Upper lobe of left lung (tissue), 6 donors: ENCODE measurements around the gene KCNJ4. TPM values are rescaled to one million over a fixed set of nuclear protein-coding genes. Genes with fewer than 3 reads are reported as not detected.

Source experiments
- ATAC-seq, 2 donors: fragments of 200-7000 bp; cut with Tn5 transposase; one replicate each; pipeline ENCODE4 v1.9.1; 2022; ENCODE audit warnings: mild to moderate bottlenecking in 2 of 2, moderate library complexity in 2 of 2; ENCODE audit not compliant: low FRiP score in 2 of 2
- DNase-seq, 2 donors: peaks; one replicate each; pipeline ENCODE4 v3.0.0-alpha.2; 2019 to 2020
- H3K27ac ChIP-seq, 4 donors: fragments of 200-600 bp; sonication (generic); one replicate each; pipeline ENCODE4 v1.5.1; 2016 to 2019
- H3K27me3 ChIP-seq, 4 donors: fragments of 200-600 bp; sonication (generic); one replicate each; pipeline ENCODE4 v1.5.1; 2017 to 2019
- H3K36me3 ChIP-seq, 4 donors: fragments of 200-600 bp; sonication (generic); one replicate each; pipeline ENCODE4 v1.5.1; 2016 to 2019
- H3K4me1 ChIP-seq, 4 donors: fragments of 200-600 bp; sonication (generic); one replicate each; pipeline ENCODE4 v1.5.1; 2018 to 2019
- H3K4me3 ChIP-seq, 4 donors: fragments of 200-600 bp; sonication (generic); one replicate each; pipeline ENCODE4 v1.5.1; 2017 to 2019; ENCODE audit warnings: mild to moderate bottlenecking in 2 of 4, moderate library complexity in 1 of 4
- H3K9me3 ChIP-seq, 4 donors: fragments of 200-600 bp; sonication (generic); one replicate each; pipeline ENCODE4 v1.5.1; 2018 to 2019
- CTCF ChIP-seq, 6 experiments: fragments of 450-650 bp in 4 of 6; fragments of 200-600 bp in 2 of 6; sonication (generic) in 2 of 6; IDR thresholded peaks; one replicate each; pipeline ENCODE4 v1.5.1; 2016 to 2019; ENCODE audit warnings: antibody characterized with exemption in 6 of 6
- EP300 ChIP-seq, 4 donors: sonication (generic); formaldehyde crosslinking; IDR thresholded peaks; one replicate each; pipeline ENCODE4 v1.5.1; 2017; ENCODE audit warnings: antibody characterized with exemption in 4 of 4, control low read depth in 2 of 4
- POLR2A ChIP-seq, 4 donors: fragments of 450-650 bp; IDR thresholded peaks; one replicate each; pipeline ENCODE4 v1.5.1; 2016 to 2017; ENCODE audit warnings: antibody characterized with exemption in 4 of 4, mild to moderate bottlenecking in 2 of 4
- POLR2AphosphoS5 ChIP-seq, 2 donors: sonication (generic); formaldehyde crosslinking; IDR thresholded peaks; one replicate each; pipeline ENCODE4 v1.5.1; 2017; ENCODE audit warnings: antibody characterized with exemption in 2 of 2
- WGBS, 2 donors: methylation state at CpG; one replicate each; pipeline ENCODE4 v1.1.5; 2017 to 2018; 5-methylcytosine and 5-hydroxymethylcytosine counted together
- total RNA-seq, 6 donors: library from RNA; depleted of rRNA in 4 of 6; stranded (reverse); fragments of >200 nt in 4 of 6; gene quantifications; one replicate each; pipeline versions ENCODE4 v1.1.0 to v1.2.1, GENCODE V29; 2016 to 2021
- donor health status: DM: no; HTN: no; CAD: no; lungs with moderate emphysema.
- donor health status: DM: no; HTN: yes; CAD: no; lungs with severe emphysema.

KCNJ4 gene
- total RNA-seq, 6 donors from 2014 or later = not detected

- H3K27me3 ChIP-seq = no peaks in the 10 kb centered on the region
- H3K4me1 ChIP-seq = peaks cover 0 to 10% (median 5%) of the 10 kb centered on the region in 4 donors
- WGBS, 2 donors = 79 to 93% methylated on average over 6 to 8 of the region's 8 CpGs
- no peak for TF ChIP-seq EP300 (IDR thresholded peaks at IDR 0.05)
- no peak for TF ChIP-seq POLR2AphosphoS5 (IDR thresholded peaks at IDR 0.05)
- TF ChIP-seq POLR2A (IDR thresholded peaks at IDR 0.05) = no peak
- TF ChIP-seq CTCF (IDR thresholded peaks at IDR 0.05) = no peak
- ATAC-seq (no peak), DNase-seq (no peak)
- H3K36me3 ChIP-seq = no peaks in the 10 kb centered on the region
- H3K9me3 ChIP-seq = no peaks in the 10 kb centered on the region
- H3K27ac ChIP-seq = no peak overlapping the region
- no peak overlapping the region for H3K4me3 ChIP-seq
These were observed 21.1 kb downstream of the KCNJ4 start for GRCh38 chr22:38433871-38434270.

DNA sequence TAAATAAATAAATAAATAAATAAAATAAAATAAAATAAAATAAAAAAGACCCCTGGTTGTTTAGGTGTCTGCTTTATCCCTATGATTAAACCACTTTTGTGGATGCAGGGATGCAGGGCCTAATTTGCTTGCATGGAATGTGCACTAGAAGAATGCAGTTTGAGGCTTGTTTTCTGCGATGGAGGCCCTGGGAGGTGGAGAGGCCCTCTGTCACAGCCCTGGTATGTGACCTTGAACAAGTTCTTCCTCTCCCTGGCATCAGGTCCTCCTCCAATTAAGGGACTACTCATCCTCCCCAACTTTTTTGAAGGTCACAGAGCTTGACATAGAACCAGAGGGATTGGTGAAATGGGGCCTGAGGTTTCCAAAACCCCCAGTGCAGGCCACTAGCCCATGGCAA is 22.7 kb downstream of the KCNJ4 start:
- H3K4me3 ChIP-seq = no peak overlapping the region
- no peaks in the 10 kb centered on the region for H3K36me3 ChIP-seq
- TF ChIP-seq POLR2AphosphoS5 (IDR thresholded peaks at IDR 0.05) (no peak), EP300 (IDR thresholded peaks at IDR 0.05) (no peak), POLR2A (IDR thresholded peaks at IDR 0.05) (no peak), CTCF (IDR thresholded peaks at IDR 0.05) (no peak)
- 96 to 100% methylated on average over 1 of the region's 1 CpG for WGBS, 2 donors
- no peak overlapping the region for H3K27ac ChIP-seq
- peaks cover 0 to 10% (median 5%) of the 10 kb centered on the region in 4 donors for H3K4me1 ChIP-seq
- no peaks in the 10 kb centered on the region for H3K9me3 ChIP-seq
- DNase-seq (no peak), ATAC-seq (no peak)
- no peaks in the 10 kb centered on the region for H3K27me3 ChIP-seq

GRCh38 chr22:38431266-38432010 is 23.6 kb downstream of the KCNJ4 start:
- DNase-seq = no peak
- WGBS, 2 donors = 87 to 88% methylated on average over 5 to 12 of the region's 12 CpGs

DNA sequence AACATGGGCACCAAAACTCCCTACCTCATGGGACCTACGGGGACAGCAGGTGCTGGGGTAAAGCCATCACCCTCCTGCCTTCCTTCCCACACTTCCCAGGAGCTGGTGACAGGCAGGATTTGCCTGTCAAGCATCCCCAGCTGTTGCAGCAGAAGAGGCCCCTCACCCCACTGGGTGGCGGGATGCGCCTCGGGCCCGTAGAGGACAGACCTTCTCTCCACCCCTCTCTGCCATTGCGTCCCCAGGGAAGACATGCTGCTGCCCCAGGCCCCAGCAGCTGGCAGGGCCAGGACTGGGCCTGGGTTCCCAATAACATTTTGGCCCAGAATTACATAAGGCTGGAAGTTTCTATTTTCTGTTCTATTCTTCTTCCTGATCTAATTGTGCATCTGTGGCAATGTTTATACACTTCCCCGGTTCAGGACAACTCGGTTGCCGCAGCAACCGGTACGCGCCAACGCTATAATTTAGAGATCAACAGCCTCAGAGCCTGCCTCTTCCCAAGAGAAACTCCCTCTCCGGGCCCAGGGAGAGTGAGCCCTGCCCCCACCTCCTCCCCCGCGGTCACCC is 25.4 kb downstream of the KCNJ4 start:
- no peak for DNase-seq
- H3K4me3 ChIP-seq = no peak overlapping the region
- no peaks in the 10 kb centered on the region for H3K36me3 ChIP-seq
- H3K9me3 ChIP-seq = no peaks in the 10 kb centered on the region
- H3K4me1 ChIP-seq = peaks cover 0 to 10% (median 5%) of the 10 kb centered on the region in 4 donors
- TF ChIP-seq POLR2A (IDR thresholded peaks at IDR 0.05) = no peak
- TF ChIP-seq POLR2AphosphoS5 (IDR thresholded peaks at IDR 0.05) = no peak
- TF ChIP-seq CTCF (IDR thresholded peaks at IDR 0.05) = no peak
- TF ChIP-seq EP300 (IDR thresholded peaks at IDR 0.05) = no peak
- ATAC-seq = no peak
- 53% methylated on average over 11 to 16 of the region's 16 CpGs for WGBS, 2 donors
- H3K27me3 ChIP-seq = no peaks in the 10 kb centered on the region
- H3K27ac ChIP-seq = no peak overlapping the region

More at GRCh38 chr22:38431266-38432010, 23.6 kb downstream of the KCNJ4 start:
- H3K36me3 ChIP-seq = no peaks in the 10 kb centered on the region
- H3K9me3 ChIP-seq = no peaks in the 10 kb centered on the region
- H3K27ac ChIP-seq = no peak overlapping the region
- no peak for TF ChIP-seq POLR2A (IDR thresholded peaks at IDR 0.05)
- no peak for TF ChIP-seq EP300 (IDR thresholded peaks at IDR 0.05)
- no peak for TF ChIP-seq POLR2AphosphoS5 (IDR thresholded peaks at IDR 0.05)
- no peak for TF ChIP-seq CTCF (IDR thresholded peaks at IDR 0.05)
- H3K4me3 ChIP-seq = no peak overlapping the region
- ATAC-seq = no peak
- peaks cover 0 to 10% (median 5%) of the 10 kb centered on the region in 4 donors for H3K4me1 ChIP-seq
- H3K27me3 ChIP-seq = no peaks in the 10 kb centered on the region
